A549 treated with AZD9567 at 1 μM for 4 hours (cell line): ENCODE measurements around the gene TRIM29. TPM values are rescaled to one million over a fixed set of nuclear protein-coding genes. Genes with fewer than 3 reads are reported as not detected.

Experiments used
- total RNA-seq: library from RNA; stranded (reverse); fragments of 200-300 nt; extraction: Qiagen RNA extraction; gene quantifications from 5 replicates; pipeline ENCODE4 v1.2.3, GENCODE V29; 2022; ENCODE audit not compliant: insufficient read depth

Gene TRIM29, protein sequence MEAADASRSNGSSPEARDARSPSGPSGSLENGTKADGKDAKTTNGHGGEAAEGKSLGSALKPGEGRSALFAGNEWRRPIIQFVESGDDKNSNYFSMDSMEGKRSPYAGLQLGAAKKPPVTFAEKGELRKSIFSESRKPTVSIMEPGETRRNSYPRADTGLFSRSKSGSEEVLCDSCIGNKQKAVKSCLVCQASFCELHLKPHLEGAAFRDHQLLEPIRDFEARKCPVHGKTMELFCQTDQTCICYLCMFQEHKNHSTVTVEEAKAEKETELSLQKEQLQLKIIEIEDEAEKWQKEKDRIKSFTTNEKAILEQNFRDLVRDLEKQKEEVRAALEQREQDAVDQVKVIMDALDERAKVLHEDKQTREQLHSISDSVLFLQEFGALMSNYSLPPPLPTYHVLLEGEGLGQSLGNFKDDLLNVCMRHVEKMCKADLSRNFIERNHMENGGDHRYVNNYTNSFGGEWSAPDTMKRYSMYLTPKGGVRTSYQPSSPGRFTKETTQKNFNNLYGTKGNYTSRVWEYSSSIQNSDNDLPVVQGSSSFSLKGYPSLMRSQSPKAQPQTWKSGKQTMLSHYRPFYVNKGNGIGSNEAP
- 4.8 to 14.3 TPM (median 14.0 TPM) in 5 replicates for total RNA-seq

DNA sequence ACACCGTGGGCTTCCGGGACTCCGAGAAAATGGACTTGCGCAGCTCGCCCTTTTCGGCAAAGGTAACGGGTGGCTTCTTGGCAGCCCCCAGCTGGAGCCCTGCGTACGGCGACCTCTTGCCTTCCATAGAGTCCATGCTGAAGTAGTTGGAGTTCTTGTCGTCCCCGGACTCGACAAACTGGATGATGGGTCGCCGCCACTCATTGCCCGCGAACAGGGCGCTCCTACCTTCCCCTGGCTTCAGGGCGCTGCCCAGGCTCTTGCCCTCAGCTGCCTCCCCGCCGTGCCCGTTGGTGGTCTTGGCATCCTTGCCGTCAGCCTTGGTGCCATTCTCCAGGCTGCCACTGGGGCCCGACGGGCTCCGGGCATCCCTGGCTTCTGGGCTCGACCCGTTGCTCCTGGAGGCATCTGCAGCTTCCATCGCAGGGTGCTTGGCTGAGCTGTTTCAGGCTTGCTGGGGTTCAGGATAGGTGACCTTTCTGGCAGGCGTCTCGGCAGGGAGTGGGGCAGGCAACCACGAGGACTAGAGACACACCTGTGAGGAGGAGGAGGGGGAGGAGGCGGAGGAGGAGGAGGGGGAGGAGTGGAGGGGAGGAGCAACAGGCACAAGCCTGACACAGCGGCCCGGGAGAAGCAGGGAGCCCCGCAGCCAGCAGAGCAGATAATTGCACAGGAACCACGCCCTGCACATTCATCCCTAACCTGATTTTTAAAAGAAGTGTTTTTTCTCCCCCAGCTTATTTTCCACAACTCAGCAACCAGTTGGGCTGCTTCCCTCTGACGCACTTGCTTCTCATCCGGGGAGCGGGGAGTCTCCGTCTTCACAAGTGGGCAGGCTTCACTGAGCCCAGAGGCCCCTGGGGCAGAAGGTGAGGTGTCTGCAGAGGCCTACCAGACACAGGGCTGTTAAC, at the start of gene TRIM29:
Gene TRIM29, minus strand, starts transcription at position 503 of the 911 bp plus-strand sequence. Its CDS starts 82 bp downstream, at position 421.

Other genes with a start within 250 kb of the TRIM29 start
- 10.2 to 11.2 TPM (median 10.7 TPM) in 5 replicates for gene OAF, start 72.9 kb upstream of the TRIM29 start, total RNA-seq
- not detected in 5 replicates for gene POU2F3, start 102.0 kb upstream of the TRIM29 start, total RNA-seq
- gene TLCD5, start 187.2 kb upstream of the TRIM29 start, total RNA-seq: 5.7 to 7.8 TPM (median 7.4 TPM) in 5 replicates
- 11.7 to 15.7 TPM (median 14.9 TPM) in 5 replicates for gene ARHGEF12, start 198.3 kb upstream of the TRIM29 start, total RNA-seq